ENCODE data around the gene COL27A1. TPM values are rescaled to one million over a fixed set of nuclear protein-coding genes. Genes with fewer than 3 reads are reported as not detected.

The COL27A1 gene
- polyA plus RNA-seq, 2 of the 4 experiments (the other 2 are of a cell fraction), result 6.9 to 20.6 TPM

DNA sequence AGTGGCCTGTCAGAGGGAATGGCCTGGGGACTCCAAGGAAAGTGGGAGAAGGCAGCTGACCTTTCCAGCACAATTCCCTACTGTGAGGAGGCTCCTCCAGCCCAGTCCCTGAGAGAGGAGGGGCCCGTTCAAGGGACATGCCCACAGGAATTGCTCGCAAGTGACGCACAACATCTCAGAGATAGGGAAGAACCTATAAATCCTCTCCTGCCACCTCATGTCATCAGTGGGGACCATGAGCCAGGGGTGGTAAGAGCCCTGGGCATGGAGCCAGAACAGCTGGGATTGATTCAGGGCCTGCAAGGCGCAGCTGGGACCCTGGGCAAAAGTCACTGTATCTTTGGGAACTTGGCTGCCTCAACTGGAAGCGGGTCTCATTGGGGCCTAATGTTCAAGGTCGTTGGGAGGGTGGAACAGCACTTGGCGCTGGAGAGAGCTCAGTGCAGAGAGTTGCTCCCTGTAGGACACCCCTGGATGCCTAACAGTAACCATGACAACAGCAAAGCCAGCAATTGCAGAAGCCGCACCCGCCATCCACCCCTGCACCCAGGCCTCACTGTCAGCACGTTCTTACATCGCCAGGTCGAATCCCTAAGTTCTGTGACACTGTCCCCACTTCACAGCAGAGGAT is 126.3 kb downstream of the COL27A1 start:
- POLR2A ChIA-PET, result no interaction called here
- peak in 1 of 2 experiments; percentile 32 for DNase-seq (ENCODE audit: low read depth in 1 of 2, low spot score in 1 of 2)
- H3K9me3 ChIP-seq, result no peaks in the 10 kb centered on the region
- 88% methylated on average over 12 of the region's 12 CpGs for WGBS (ENCODE audit: missing lambda C conversion rate)
- H3K4me1 ChIP-seq, result peaks cover 72% of the 10 kb centered on the region
- TF ChIP-seq EHF (CRISPR knock-in tag; IDR thresholded peaks at IDR 0.05), result no peak
- TF ChIP-seq SREBF2 (IDR thresholded peaks at IDR 0.05), result no peak
- TF ChIP-seq TFCP2L1 (CRISPR knock-in tag; IDR thresholded peaks at IDR 0.05), result no peak
- TF ChIP-seq ZNF302 (CRISPR knock-in tag; IDR thresholded peaks at IDR 0.05), result no peak
- TF ChIP-seq TP53 (CRISPR knock-in tag; IDR thresholded peaks at IDR 0.05), result no peak
- TF ChIP-seq NPAS2 (CRISPR knock-in tag; IDR thresholded peaks at IDR 0.05; ENCODE audit: borderline replicate concordance), result no peak
- TF ChIP-seq REST (IDR thresholded peaks at IDR 0.05), result no peak
- TF ChIP-seq RARB (CRISPR knock-in tag; IDR thresholded peaks at IDR 0.05), result no peak
- TF ChIP-seq CBX2 (IDR thresholded peaks at IDR 0.05; ENCODE audit: borderline replicate concordance, low read depth), result no peak
- TF ChIP-seq ESRRA (IDR thresholded peaks at IDR 0.05; ENCODE audit: borderline replicate concordance, low read length), result no peak
- H3K4me3 ChIP-seq, result no peak overlapping the region
- peak overlapping the region in 1 of 2 experiments; percentile 88; a peak in 3 of 6 replicates for H3K27ac ChIP-seq
- H3K4me2 ChIP-seq, result no peak overlapping the region
- no peak for FAIRE-seq
- no peak for ATAC-seq
- CTCF ChIA-PET, result interaction anchor here (0.9 to 5.1 kb wide), 6 partner anchors 9 to 199 kb away, joined by 4 to 47 read pairs (median 9); partner anchors contain the start of gene COL27A1

GRCh38 chr9:114282104-114282485 is 126.8 kb downstream of the COL27A1 start:
- FAIRE-seq, result no peak
- H3K27ac ChIP-seq, result peak overlapping the region in 1 of 2 experiments; percentile 88; a peak in 3 of 6 replicates

More at GRCh38 chr9:114282104-114282485, 126.8 kb downstream of the COL27A1 start:
- Histone ChIP-seq H3K4me1 (peaks cover 68% of the 10 kb centered on the region), H3K9me3 (no peaks in the 10 kb centered on the region), H3K4me2 (no peak overlapping the region), H3K4me3 (no peak overlapping the region)
- DNase-seq (ENCODE audit: low read depth in 1 of 2, low spot score in 1 of 2), result no peak
- 93% methylated on average over 10 of the region's 10 CpGs for WGBS (ENCODE audit: missing lambda C conversion rate)
- TF ChIP-seq HDAC2 (IDR thresholded peaks at IDR 0.05) (no peak), KDM5A (IDR thresholded peaks at IDR 0.05) (no peak), TFCP2L1 (CRISPR knock-in tag; IDR thresholded peaks at IDR 0.05) (no peak), ESRRA (IDR thresholded peaks at IDR 0.05; ENCODE audit: borderline replicate concordance, low read length) (no peak), CEBPB (IDR thresholded peaks at IDR 0.05) (no peak), ZSCAN20 (CRISPR knock-in tag; IDR thresholded peaks at IDR 0.05) (no peak), POLR2A (IDR thresholded peaks at IDR 0.05; ENCODE audit: low read length) (no peak), NPAS2 (CRISPR knock-in tag; IDR thresholded peaks at IDR 0.05; ENCODE audit: borderline replicate concordance) (no peak), MAZ (IDR thresholded peaks at IDR 0.05; ENCODE audit: borderline replicate concordance, low read depth, low read length) (no peak), RAD21 (conservative IDR thresholded peaks at IDR 0.05 in 1 of 2, IDR thresholded peaks at IDR 0.05 in 1 of 2) (no peak), MAFK (IDR thresholded peaks at IDR 0.05; ENCODE audit: partially characterized antibody) (no peak), POLR2AphosphoS2 (conservative IDR thresholded peaks at IDR 0.05; ENCODE audit: low read length) (no peak), KDM1A (IDR thresholded peaks at IDR 0.05; ENCODE audit: low read depth) (no peak), HEYL (CRISPR knock-in tag; IDR thresholded peaks at IDR 0.05) (no peak), PBX3 (IDR thresholded peaks at IDR 0.05) (no peak), ZC3H11A (IDR thresholded peaks at IDR 0.05) (no peak), PHF8 (IDR thresholded peaks at IDR 0.05; ENCODE audit: borderline replicate concordance, low read depth) (no peak)
- TF ChIP-seq, protein P1, sequence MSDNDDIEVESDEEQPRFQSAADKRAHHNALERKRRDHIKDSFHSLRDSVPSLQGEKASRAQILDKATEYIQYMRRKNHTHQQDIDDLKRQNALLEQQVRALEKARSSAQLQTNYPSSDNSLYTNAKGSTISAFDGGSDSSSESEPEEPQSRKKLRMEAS (IDR thresholded peaks at IDR 0.05), result no peak
- POLR2A ChIA-PET, result no interaction called here
- ATAC-seq, result no peak
- CTCF ChIA-PET, result interaction anchor here (1.2 to 5.1 kb wide), 3 partner anchors 9 to 174 kb away, joined by 4 to 47 read pairs (median 8); partner anchors contain the start of gene COL27A1

Data from A549 (cell line).